GM19324 (cell line): ENCODE data around the gene MYRF.

ENCODE experiments used
- ATAC-seq: cut with Tn5 transposase; IDR thresholded peaks from one replicate; pipeline ENCODE4 v1.9.1; 2021; ENCODE audit warnings: mild to moderate bottlenecking, moderate library complexity; ENCODE audit not compliant: unreplicated experiment, low FRiP score

Gene MYRF

DNA sequence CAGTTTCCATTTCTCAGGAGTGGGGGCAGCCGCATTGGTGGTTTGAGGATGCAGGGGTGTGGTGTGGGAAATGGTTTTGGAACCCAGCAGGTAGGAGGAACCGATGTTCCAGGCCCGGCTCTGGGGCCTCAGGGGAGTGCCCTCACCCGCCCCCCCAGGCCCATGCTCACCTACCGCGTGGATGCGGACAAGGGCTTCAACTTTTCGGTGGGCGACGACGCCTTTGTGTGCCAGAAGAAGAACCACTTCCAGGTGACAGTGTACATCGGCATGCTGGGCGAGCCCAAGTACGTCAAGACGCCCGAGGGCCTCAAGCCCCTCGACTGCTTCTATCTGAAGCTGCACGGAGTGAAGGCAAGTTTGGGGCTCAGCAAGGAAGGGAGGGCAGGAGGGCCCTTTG is 21.4 kb downstream of the MYRF start:
- no peak for ATAC-seq

GRCh38 chr11:61774411-61774810 is 22.0 kb downstream of the MYRF start:
- no peak for ATAC-seq

- ATAC-seq: no peak
Measured at GRCh38 chr11:61775106-61775505, 22.7 kb downstream of the MYRF start.

GRCh38 chr11:61775606-61776554 is 23.4 kb downstream of the MYRF start:
- ATAC-seq: no peak

- no peak for ATAC-seq
Measured at GRCh38 chr11:61776561-61777075, 24.2 kb downstream of the MYRF start.

GRCh38 chr11:61777234-61778090 is 25.0 kb downstream of the MYRF start:
- no peak for ATAC-seq

- no peak for ATAC-seq
Measured at GRCh38 chr11:61778357-61778886, 26.0 kb downstream of the MYRF start.

DNA sequence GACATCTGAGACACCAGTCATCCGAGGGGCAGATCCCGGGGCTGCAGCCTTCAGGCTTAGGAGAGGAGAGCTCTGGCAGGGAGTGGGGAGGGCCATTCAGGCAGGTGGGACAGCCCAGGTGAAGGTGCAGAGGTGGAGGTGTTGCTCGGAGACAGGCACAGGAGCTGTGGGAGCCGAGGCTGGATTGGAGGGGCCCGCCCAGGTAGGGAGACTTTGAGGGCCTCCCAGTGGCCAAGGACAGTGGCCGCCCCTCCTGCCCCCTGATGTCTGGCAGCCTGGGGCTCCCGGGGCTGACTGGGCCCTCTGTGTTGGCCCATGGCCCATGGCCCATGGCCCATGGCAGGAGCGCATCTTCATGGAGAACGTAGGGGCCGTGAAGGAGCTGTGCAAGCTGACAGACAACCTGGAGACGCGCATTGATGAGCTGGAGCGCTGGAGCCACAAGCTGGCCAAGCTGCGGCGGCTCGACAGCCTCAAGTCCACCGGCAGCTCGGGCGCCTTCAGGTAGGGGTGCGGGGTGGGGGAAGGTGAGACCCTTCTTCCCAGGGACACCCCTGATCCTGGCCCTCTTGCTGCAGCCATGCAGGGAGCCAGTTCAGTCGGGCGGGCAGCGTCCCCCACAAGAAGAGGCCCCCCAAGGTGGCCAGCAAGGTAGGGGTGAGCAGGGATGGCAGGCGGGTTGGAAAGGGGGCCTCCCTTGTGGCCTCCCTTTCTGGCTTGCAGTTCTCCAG is 26.6 kb downstream of the MYRF start:
- ATAC-seq: no peak

- no peak for ATAC-seq
Measured at GRCh38 chr11:61779666-61780525, 27.5 kb downstream of the MYRF start.

- ATAC-seq: no peak
Measured at GRCh38 chr11:61780581-61781162, 28.2 kb downstream of the MYRF start.

DNA sequence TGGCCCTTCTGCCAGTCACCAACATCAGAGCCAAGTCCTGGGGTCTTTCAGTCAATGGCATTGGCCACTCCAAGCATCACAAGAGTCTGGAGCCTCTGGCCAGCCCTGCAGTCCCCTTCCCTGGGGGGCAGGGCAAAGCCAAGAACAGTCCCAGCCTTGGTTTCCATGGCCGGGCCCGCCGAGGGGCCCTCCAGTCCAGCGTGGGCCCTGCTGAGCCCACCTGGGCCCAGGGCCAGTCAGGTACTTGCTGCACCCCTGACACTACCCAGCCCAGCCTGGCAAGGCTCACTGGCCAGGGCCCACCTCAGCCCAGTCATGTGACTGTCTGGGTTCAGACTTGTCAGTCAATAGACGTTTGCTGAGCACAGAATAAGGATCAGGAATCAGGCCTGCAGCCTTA is 29.1 kb downstream of the MYRF start:
- no peak for ATAC-seq

DNA sequence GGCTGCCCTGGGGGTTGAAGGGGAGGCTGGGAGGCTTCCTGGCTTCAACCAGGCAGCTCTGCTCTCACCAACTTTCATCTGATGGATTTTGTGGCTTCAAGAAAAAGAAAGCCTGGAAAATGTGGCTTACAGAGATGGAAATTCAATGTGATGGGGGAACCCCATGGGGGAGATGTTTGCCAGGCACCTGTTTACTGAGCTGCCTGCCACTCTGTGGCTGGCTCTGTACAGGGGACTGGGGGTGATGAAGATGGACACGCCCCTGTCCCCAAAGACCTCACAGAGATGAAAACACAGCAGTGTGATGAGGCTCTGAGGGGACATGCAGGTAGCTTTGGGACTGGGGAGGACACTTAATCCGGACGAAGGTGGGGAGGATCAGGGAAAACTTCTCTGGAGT is 29.9 kb downstream of the MYRF start:
- no peak for ATAC-seq

DNA sequence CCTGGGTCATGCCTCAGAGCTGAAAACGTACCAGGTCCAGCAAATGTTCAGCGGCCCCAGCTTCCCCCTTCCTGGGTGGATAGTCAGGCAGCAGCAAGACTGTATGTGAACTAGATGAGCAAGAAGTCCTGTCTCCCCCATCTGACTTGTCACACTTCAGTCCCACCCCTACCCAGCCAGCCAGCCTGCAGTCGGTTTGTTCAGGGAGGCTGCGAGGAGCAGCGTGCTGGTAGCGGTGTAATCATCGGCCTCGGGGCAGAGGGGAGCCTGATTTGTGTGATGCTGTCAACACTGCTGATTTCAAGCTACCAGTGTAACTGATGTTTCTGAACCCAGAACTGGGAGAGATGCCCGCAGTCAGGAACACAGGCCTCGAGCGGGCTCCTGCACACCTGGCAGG is 30.4 kb downstream of the MYRF start:
- ATAC-seq: no peak

GRCh38 chr11:61783717-61784505 is 31.5 kb downstream of the MYRF start:
- ATAC-seq: no peak

DNA sequence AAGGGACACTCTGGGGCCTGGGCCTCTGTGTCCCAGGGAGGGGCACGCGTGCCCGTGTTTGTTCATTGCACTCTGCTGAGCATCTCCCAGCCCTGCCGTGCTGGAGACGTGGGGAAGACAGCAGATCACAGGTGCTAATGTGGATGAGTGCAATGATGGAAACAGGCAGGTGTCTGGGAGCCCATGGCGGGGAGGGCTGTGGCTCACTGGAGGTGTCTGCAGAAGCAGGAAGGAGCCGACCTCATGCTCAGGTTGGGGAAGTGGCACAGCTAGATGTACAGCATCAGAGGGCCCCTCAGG is 32.0 kb downstream of the MYRF start:
- ATAC-seq: no peak

GRCh38 chr11:61785837-61786402 is 33.5 kb downstream of the MYRF start:
- ATAC-seq: no peak

DNA sequence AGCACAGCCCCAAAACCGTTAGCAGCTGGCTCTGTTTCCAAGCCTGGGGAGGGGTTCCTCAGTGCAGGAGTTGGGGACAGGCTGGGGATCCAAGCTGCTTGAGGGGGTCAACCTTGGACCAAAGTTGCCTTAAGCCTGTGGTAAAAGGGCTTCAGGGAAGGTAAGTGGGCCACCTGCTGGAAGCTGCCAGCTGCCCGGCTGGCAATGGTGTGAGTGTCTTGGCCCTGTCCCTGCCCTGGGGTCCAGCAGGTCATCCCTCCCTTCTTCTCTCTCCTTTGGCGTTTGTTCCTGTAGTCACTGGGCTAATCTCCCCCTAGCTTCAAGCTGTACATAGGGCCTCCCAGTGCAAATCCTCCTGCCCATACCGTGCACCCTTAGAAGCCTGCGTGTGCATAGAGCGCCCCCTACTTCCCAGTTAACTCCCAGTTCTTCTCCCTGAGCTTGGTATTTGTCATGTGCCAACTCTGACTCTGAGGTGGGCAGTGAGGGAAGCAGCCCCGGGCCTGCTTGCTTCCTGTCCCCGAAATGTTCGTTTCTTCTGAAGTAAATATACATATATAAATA is 35.6 kb downstream of the MYRF start:
- no peak for ATAC-seq
